Large intestine (tissue), 3 donors: ENCODE measurements around the gene PAQR5. TPM values are rescaled to one million over a fixed set of nuclear protein-coding genes. Genes with fewer than 3 reads are reported as not detected.

ENCODE experiments used
- DNase-seq, 2 donors: peaks; one replicate each; pipeline versions ENCODE4 v3.0.0 to v3.0.0-alpha.2; 2013
- H3K27ac ChIP-seq: one replicate; pipeline ENCODE4 v1.5.1; 2013; ENCODE audit warnings: low read length
- H3K27me3 ChIP-seq: 2 replicates; pipeline ENCODE4 v1.6.1; 2013; ENCODE audit warnings: low read length; ENCODE audit not compliant: control insufficient read depth, insufficient read depth
- H3K36me3 ChIP-seq: 2 replicates; pipeline ENCODE4 v1.6.1; 2013; ENCODE audit warnings: low read length; ENCODE audit not compliant: control insufficient read depth, insufficient read depth
- H3K4me1 ChIP-seq: one replicate; pipeline ENCODE4 v1.6.1; 2013; ENCODE audit warnings: low read length; ENCODE audit not compliant: control insufficient read depth, insufficient read depth
- H3K4me3 ChIP-seq: one replicate; pipeline ENCODE4 v1.5.1; 2013; ENCODE audit warnings: low read length
- H3K9me3 ChIP-seq: one replicate; pipeline ENCODE4 v1.6.1; 2013; ENCODE audit warnings: mild to moderate bottlenecking, low read depth, low read length, moderate library complexity; ENCODE audit not compliant: control insufficient read depth
- WGBS: methylation state at CpG from one replicate; pipeline ENCODE4 v1.1.5; 2013; ENCODE audit warnings: low lambda C conversion rate; ENCODE audit not compliant: insufficient coverage; 5-methylcytosine and 5-hydroxymethylcytosine counted together
- polyA plus RNA-seq: library from polyadenylated mRNA; unstranded; fragments of 120-200 nt; gene quantifications from one replicate; pipeline ENCODE4 v1.2.1, GENCODE V29; 2013

The PAQR5 gene
- polyA plus RNA-seq, 1 donor, result 3.4 TPM

DNA sequence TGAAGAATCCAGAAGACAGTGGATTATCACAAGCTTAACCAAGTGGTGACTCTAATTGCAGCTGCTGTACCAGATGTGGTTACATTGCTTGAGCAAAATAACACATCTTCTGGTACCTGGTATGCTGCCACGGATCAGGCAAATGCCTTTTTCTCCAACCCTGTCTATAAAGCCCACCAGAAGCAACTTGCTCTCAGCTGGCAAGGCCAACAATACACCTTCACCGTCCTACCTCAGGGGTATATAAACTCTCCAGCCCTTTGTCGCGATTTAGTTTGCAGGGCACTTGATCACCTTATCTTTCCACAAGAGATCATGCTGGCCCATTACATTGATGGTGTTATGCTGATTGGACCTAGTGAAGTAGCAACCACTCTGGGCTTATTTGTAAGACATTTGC is 52.6 kb downstream of the PAQR5 start:
- WGBS, result no CpG with 5 or more reads among the region's 4 CpGs
- no peaks in the 10 kb centered on the region for H3K27me3 ChIP-seq
- H3K27ac ChIP-seq, result no peak overlapping the region

GRCh38 chr15:69351884-69352283 is 53.2 kb downstream of the PAQR5 start:
- no peak overlapping the region for H3K27ac ChIP-seq
- WGBS, result no CpG with 5 or more reads among the region's 2 CpGs
- H3K36me3 ChIP-seq, result no peaks in the 10 kb centered on the region
- H3K27me3 ChIP-seq, result no peaks in the 10 kb centered on the region
- no peaks in the 10 kb centered on the region for H3K9me3 ChIP-seq
- H3K4me1 ChIP-seq, result no peaks in the 10 kb centered on the region
- DNase-seq, result no peak
- H3K4me3 ChIP-seq, result no peak overlapping the region

More for the DNA sequence above, 52.6 kb downstream of the PAQR5 start:
- Histone ChIP-seq H3K4me1 (no peaks in the 10 kb centered on the region), H3K36me3 (no peaks in the 10 kb centered on the region), H3K4me3 (no peak overlapping the region), H3K9me3 (no peaks in the 10 kb centered on the region)
- DNase-seq, result no peak

GRCh38 chr15:69357773-69358771 is 59.4 kb downstream of the PAQR5 start:
- no peak for DNase-seq
- no peaks in the 10 kb centered on the region for H3K36me3 ChIP-seq
- no peaks in the 10 kb centered on the region for H3K27me3 ChIP-seq
- H3K4me1 ChIP-seq, result peaks cover 9% of the 10 kb centered on the region
- no peaks in the 10 kb centered on the region for H3K9me3 ChIP-seq
- H3K27ac ChIP-seq, result no peak overlapping the region
- no CpG with 5 or more reads among the region's 9 CpGs for WGBS
- H3K4me3 ChIP-seq, result no peak overlapping the region

GRCh38 chr15:69358850-69359249 is 60.1 kb downstream of the PAQR5 start:
- no peak for DNase-seq
- no CpG with 5 or more reads among the region's 4 CpGs for WGBS
- H3K27ac ChIP-seq, result no peak overlapping the region
- H3K27me3 ChIP-seq, result no peaks in the 10 kb centered on the region
- H3K4me3 ChIP-seq, result no peak overlapping the region
- no peaks in the 10 kb centered on the region for H3K9me3 ChIP-seq
- H3K36me3 ChIP-seq, result no peaks in the 10 kb centered on the region
- peaks cover 9% of the 10 kb centered on the region for H3K4me1 ChIP-seq

DNA sequence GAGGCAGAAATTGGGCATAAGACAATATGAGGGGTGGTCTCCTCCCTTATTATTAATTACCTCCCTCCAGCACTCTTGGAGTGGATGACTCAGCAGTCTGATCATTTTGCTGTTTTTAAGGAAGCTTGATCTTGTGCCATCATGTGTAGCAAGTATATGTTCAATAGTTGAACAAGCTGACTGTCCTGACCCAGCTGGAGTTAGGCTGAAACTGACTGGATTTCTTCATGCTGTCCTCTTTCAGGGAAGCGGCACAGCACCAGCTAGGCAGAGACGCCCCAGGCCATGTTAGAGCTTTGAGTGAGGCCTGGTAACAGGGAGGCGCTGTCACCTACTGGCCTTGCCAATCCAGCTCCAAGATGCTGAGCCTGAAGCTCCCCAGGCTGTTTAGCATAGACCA is 61.0 kb downstream of the PAQR5 start:
- no peak for DNase-seq
- Histone ChIP-seq H3K27me3 (no peaks in the 10 kb centered on the region), H3K4me1 (peaks cover 9% of the 10 kb centered on the region), H3K4me3 (no peak overlapping the region), H3K36me3 (no peaks in the 10 kb centered on the region), H3K9me3 (no peaks in the 10 kb centered on the region), H3K27ac (no peak overlapping the region)
- no CpG with 5 or more reads among the region's 3 CpGs for WGBS

GRCh38 chr15:69360642-69361041 is 61.9 kb downstream of the PAQR5 start:
- DNase-seq, result no peak
- no peak overlapping the region for H3K27ac ChIP-seq
- H3K4me1 ChIP-seq, result peaks cover 9% of the 10 kb centered on the region
- H3K36me3 ChIP-seq, result no peaks in the 10 kb centered on the region
- H3K9me3 ChIP-seq, result no peaks in the 10 kb centered on the region
- H3K27me3 ChIP-seq, result no peaks in the 10 kb centered on the region
- no peak overlapping the region for H3K4me3 ChIP-seq
- WGBS, result no CpG with 5 or more reads among the region's 1 CpG

DNA sequence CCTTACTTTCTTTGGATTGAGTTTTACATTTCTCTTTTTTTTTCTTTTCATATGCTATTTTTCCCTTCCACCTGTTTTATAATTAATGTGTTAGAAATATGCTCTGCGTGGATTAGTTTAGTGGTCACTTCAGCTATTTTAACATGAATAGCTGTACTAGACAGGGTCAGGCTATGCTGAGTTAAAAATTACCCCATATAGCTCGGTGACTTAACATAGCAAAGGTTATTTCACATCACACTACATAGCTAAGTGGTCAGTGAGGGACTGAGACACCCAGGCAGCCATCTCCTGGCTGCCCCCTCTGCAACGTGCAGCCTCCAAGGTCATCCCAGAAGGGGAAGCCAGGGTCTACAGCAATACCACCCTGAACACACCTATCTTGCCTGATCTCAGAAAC is 68.5 kb downstream of the PAQR5 start:
- Histone ChIP-seq H3K27me3 (no peaks in the 10 kb centered on the region), H3K27ac (no peak overlapping the region), H3K9me3 (no peaks in the 10 kb centered on the region), H3K4me3 (no peak overlapping the region), H3K4me1 (peaks cover 8% of the 10 kb centered on the region), H3K36me3 (no peaks in the 10 kb centered on the region)
- no peak for DNase-seq
- no CpG with 5 or more reads among the region's 3 CpGs for WGBS

- H3K4me3 ChIP-seq, result no peak overlapping the region
- DNase-seq, result no peak
- no peaks in the 10 kb centered on the region for H3K27me3 ChIP-seq
- H3K9me3 ChIP-seq, result no peaks in the 10 kb centered on the region
- 90% methylated on average over 2 of the region's 2 CpGs for WGBS
- H3K27ac ChIP-seq, result no peak overlapping the region
- peaks cover 8% of the 10 kb centered on the region for H3K4me1 ChIP-seq
- no peaks in the 10 kb centered on the region for H3K36me3 ChIP-seq
Observed at GRCh38 chr15:69369631-69370030, 70.9 kb downstream of the PAQR5 start.

DNA sequence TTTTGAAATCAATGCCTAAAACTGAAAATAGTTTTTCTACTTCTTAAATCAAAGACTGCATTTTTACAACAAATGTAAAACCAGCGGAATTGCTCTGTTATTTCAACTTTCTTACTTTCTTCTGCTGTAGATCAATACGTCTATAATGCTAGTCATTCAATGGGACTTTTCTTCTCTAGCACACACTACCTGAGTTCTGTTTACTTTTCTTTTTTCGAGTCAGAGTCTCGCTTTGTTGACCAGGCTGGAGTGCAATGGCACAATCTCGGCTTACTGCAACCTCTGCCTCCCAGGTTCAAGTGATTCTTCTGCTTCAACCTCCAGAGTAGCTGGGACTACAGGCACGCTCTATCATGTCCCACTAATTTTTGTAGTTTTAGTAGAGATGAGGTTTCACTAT is 74.7 kb downstream of the PAQR5 start:
- no peaks in the 10 kb centered on the region for H3K36me3 ChIP-seq
- WGBS, result 100% methylated on average over 2 of the region's 6 CpGs
- H3K27me3 ChIP-seq, result no peaks in the 10 kb centered on the region
- H3K27ac ChIP-seq, result no peak overlapping the region
- H3K4me1 ChIP-seq, result no peaks in the 10 kb centered on the region
- DNase-seq, result no peak
- no peak overlapping the region for H3K4me3 ChIP-seq
- H3K9me3 ChIP-seq, result no peaks in the 10 kb centered on the region

GRCh38 chr15:69375151-69375790 is 76.6 kb downstream of the PAQR5 start:
- no peak overlapping the region for H3K27ac ChIP-seq
- DNase-seq, result no peak
- no peaks in the 10 kb centered on the region for H3K36me3 ChIP-seq
- no peaks in the 10 kb centered on the region for H3K4me1 ChIP-seq
- WGBS, result no CpG with 5 or more reads among the region's 8 CpGs
- no peaks in the 10 kb centered on the region for H3K27me3 ChIP-seq
- no peaks in the 10 kb centered on the region for H3K9me3 ChIP-seq
- H3K4me3 ChIP-seq, result no peak overlapping the region
